PC-3 (cell line): ENCODE data around the gene CASQ2.

Experiments used
- EZH2 ChIP-seq: fragments of 300-600 bp; sonication (generic); IDR thresholded peaks from one replicate; pipeline ENCODE4 v1.6.1; 2017; ENCODE audit warnings: antibody characterized with exemption, mild to moderate bottlenecking, low read length; ENCODE audit not compliant: unreplicated experiment
- TF ChIP-seq, protein P1 (sequence below): fragments of 300-600 bp; sonication (generic); conservative IDR thresholded peaks from 2 replicates; pipeline ENCODE4 v1.5.1; 2017; ENCODE audit warnings: antibody characterized with exemption, low read depth, mild to moderate bottlenecking, low read length

DNA sequence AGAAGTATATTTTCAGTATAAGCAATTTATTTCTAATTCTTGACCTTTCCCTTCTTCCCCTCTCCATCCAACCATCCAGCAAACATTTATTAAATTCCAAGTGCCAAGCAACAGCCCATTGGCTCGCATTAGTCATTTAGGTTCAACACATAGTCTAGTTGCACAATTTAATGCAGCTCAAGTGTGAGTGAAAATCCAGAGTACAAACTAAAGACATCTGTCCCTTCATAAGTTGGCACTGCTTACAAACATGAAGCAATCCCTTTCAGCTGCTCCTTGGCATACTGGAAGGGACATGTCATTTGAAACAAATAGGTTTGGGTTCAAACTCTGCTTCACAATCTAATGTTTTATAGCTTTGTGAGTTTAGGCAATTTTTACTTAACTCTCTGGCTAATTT is 10.7 kb downstream of the CASQ2 start:
- TF ChIP-seq, protein P1, sequence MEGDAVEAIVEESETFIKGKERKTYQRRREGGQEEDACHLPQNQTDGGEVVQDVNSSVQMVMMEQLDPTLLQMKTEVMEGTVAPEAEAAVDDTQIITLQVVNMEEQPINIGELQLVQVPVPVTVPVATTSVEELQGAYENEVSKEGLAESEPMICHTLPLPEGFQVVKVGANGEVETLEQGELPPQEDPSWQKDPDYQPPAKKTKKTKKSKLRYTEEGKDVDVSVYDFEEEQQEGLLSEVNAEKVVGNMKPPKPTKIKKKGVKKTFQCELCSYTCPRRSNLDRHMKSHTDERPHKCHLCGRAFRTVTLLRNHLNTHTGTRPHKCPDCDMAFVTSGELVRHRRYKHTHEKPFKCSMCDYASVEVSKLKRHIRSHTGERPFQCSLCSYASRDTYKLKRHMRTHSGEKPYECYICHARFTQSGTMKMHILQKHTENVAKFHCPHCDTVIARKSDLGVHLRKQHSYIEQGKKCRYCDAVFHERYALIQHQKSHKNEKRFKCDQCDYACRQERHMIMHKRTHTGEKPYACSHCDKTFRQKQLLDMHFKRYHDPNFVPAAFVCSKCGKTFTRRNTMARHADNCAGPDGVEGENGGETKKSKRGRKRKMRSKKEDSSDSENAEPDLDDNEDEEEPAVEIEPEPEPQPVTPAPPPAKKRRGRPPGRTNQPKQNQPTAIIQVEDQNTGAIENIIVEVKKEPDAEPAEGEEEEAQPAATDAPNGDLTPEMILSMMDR: no peak
- no peak for TF ChIP-seq EZH2
